Erythroblast (primary cell): Measurements from ENCODE around the gene TJP1.
"Not testable (repeated sequence)": the region's sequence is repeated elsewhere in the genome, so short reads cannot be mapped to it uniquely, and the experiment has no call there.

Experiments
- DNase-seq, 2 experiments: peaks; one replicate each; lab custom pipeline; 2025; lab: John Stamatoyannopoulos, UW
- GATA1 ChIP-seq: IDR thresholded peaks from 2 replicates; pipeline ENCODE4 v1.6.1; 2011; ENCODE audit warnings: low read depth, mild to moderate bottlenecking, control low read depth, low read length, moderate library complexity
- POLR2A ChIP-seq: IDR thresholded peaks from 2 replicates; pipeline ENCODE4 v1.6.1; 2011; ENCODE audit warnings: mild to moderate bottlenecking, low read length

TJP1 gene

DNA sequence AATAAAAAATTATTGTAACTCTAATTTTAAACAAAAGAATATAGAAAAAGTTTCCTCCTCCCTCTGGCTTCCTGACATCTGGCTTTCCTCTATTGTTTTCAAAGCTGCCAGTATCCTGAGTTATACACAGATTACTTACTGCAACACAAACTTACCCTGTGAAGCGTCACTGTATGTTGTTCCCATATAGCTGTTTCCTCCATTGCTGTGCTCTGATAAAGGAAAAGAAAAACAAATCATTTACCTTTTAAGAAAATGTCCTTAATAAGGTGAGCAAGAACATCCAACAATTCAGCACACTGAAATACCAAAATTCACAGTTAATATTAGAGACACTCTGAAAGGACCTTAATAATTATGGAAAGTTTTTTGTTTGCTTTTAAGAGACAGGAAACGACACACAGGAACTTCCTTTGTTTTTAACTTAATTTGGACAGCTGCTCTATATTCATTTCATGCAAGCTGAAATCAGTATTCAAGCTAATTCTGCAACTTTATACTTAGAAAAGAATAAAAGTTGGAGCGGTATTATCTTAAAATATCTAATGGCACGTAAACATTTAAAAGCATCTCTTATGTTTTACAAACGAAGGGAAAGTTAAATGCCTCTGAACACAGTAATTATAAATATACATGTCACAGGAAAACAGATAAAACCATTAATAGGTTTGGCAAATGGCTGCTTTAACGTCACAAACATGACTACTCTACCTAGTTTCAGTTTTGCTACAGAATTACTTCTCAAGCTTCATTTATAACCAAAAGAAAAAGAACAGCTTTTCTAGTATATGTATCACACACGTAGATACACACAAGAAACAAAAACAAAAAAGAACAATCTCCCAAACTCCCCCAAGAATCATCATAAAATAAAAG lies 21.5 kb downstream of the TJP1 start:
- DNase-seq: no peak
- TF ChIP-seq POLR2A: no peak
- no peak for TF ChIP-seq GATA1

DNA sequence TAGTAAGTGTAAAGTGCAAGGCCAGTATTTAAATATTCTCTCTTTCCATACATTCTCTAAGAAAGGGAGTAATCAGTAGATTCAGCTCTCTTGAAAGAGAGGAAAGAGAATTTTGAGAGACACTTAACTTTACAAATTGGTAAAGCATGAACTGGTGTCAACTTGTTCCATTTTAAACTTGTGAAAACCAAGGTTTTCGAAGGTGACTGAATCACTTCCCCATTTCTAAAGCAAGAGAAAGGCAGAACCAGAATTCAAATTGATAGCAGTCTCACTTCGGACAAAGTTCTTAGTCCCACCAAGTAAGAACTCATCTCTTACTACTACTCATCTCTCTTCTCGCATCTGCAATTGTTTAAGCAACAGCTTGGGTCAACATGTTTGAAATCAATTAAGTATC lies 22.4 kb downstream of the TJP1 start:
- DNase-seq: no peak
- no peak for TF ChIP-seq GATA1
- no peak for TF ChIP-seq POLR2A

DNA sequence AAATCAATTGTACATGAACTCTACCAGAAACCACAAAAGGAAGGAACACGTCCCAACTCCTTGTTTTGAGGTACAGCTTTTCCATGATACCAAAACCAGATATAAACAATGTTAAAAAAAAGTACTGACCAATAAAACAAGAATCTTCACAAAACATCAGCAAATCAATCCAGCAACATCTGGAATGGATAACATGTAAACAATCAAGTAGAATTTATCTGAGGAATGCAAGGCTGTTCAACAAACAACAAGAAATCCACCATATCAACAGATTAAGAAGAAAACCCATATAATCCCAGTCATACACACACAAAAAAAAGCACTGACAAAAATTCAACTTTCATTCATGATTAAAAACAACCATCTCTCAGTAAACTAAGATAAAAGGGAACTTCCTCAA lies 26.7 kb downstream of the TJP1 start:
- TF ChIP-seq GATA1: no peak

DNA sequence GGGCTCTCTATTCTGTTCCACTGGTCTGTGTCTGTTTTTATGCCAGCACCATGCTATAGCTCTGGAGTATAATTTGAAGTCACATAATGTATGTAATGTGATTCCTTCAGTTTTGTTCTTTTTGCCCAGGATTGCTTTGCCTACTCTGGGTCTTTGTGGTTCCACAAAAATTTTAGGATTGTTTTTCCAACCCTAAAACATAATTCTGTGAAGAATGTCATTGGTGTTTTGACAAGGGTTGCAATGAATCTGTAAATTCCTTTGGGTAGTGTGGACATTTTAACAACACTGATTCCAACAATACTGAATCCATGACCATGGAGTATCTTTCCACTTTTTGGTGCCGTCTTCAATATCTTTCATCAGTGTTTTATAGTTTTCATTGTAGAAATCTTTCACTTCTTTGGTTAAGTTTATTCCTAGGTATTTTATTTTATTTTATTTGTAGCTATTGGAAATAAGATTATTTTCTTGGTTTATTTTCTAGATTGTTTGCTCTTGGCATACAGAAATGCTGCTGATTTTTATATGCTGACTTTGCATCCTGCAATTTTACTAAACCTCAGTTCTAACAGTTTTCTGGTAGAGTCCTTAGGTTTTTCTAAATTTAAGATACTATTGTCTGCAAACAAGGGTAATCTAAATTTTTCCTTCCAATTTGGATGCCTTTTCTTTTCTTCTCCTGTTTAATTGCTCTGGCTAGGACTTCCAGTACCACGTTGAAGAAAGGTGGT lies 29.7 kb downstream of the TJP1 start:
- DNase-seq: no peak
- TF ChIP-seq POLR2A (no peak), GATA1 (no peak)

More for the DNA sequence above, 26.7 kb downstream of the TJP1 start:
- no peak for DNase-seq

DNA sequence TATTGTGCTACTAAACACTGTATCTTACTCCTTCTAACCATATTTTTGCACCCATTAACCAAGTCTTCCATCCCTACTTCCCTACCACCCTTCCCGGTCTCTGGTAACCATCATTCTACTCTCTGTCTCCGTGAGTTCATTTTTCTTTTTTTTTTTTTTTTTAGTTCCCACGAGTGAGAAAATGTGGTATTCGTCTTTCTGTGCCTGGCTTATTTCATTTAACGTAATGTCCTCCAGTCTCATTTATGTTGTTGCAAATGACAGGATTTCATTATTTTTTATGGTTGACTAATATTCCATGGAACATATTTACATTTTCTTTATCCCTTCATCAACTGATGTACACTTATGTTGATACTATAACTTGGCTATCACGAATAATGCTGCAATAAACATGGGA lies 31.7 kb downstream of the TJP1 start:
- no peak for DNase-seq
- no peak for TF ChIP-seq POLR2A
- TF ChIP-seq GATA1: no peak

DNA sequence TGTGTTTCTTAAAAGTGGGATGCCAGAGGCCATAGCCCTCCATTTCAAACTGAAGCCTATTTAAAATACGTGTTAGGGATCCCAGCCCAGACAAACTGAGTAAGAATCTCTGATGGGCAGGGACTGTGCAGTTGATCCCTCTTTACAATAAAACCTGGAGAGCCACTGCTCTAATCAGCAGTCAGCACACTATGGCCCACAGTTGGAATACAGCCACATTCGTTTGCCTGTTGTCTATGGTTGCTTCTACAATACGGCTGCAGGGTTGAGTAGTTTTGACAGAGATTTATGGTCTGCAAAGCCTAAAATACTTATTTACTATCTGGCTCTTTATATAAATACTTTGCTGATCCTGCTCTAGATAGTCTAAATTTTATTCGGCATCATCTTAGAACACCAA lies 32.4 kb downstream of the TJP1 start:
- DNase-seq: no peak
- no peak for TF ChIP-seq GATA1
- TF ChIP-seq POLR2A: no peak

DNA sequence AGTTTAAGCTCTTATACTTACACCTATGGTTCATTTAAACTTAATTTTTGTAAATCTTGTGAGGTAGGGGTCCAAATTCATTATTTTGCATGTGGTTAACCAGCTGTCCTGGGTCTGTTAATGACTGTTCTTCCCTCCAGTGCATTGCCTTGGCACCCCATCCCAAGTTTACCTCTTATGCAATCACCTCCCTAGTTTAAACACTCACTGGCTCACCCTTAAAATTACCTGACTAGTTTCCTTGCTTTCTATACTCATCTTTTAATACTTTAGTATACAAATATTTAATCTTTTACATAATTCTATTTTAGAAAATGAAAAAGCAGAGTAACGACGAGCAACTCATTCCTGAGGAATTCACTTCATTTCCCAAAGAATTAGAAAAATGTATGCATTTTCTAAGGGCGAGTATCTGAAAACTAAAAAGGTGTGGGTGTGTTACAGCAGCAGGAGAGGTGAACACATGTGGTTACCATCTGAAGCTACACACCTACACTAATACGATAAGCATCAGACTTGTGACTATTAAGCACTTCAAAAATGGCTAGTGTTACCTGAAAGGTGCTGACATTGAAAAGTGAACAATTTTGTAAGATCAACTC lies 33.7 kb downstream of the TJP1 start:
- TF ChIP-seq POLR2A: no peak
- TF ChIP-seq GATA1: no peak
- DNase-seq: no peak

DNA sequence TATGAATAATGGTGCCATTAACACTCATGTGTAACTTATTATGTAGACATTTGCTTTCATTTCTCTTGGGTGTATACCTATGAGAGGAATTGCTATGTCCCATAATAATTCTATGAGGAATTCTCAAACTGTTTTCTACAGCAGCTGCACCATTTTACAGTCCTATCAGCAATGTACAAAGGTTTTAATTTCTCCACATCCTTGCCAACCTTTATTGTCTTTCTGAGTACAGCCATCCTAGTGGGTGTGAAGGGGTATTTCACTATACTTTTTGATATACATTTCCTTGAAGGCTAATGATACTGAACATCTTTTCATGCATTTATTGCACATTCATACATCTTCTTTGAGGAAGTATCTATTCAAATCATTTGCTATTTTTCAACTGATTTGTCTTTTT lies 34.5 kb downstream of the TJP1 start:
- no peak for DNase-seq
- no peak for TF ChIP-seq POLR2A
- no peak for TF ChIP-seq GATA1

DNA sequence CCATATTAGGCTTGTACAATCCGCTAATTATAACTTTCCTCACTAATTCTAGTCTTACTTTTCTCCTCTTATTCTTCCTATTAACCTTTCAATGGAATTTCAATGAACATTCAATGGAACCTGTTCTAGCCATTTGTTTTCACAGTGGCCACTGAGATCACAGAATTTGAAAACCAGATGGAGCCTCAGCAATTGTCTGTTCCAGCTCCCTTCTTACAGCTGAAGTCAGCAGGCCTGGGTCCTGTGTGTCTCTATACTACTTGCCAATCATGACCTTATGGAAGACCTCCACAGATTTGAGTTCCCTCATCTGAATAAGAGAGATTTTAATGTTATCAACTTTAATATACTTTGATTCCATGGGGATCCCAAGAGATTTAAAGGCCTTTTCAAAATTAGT lies 36.6 kb downstream of the TJP1 start:
- no peak for DNase-seq
- no peak for TF ChIP-seq GATA1
- no peak for TF ChIP-seq POLR2A

DNA sequence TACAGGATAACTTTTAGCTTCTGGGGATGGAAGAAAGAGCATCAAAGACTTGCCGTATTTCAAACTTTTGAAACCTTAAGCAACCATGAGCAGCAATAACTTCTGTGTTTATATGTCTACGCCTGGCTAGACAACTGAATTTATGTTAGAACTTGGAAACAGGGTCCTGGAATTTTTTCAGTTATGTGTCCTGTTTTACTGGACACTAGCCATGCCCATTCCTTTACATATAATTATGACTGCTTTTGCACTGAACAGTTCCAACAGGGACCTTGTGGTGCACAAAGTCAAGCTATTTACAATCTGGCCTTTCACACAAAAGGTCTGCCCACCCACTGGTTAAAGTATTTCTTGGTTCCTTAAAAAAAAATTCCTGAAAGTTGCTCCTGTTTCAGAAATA lies 37.1 kb downstream of the TJP1 start:
- TF ChIP-seq GATA1 (no peak), POLR2A (no peak)
- DNase-seq: no peak

DNA sequence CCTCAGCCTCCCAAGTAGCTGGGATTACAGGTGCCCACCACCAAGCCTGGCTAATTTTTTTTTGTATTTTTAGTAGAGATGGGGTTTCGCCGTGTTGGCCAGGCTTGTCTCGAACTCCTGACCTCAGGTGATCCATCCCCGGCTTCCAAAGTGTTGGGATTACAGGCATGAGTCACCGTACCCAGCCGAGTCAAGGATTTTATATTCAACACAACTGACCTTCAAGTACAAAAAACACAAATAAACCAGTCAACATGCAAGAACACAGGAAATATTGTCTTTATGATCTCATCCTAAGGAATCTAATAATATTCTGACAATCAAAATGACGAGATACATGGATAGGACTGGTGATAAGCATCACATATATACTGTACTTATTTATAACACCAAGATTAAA lies 37.9 kb downstream of the TJP1 start:
- TF ChIP-seq GATA1: no peak
- TF ChIP-seq POLR2A: no peak
- DNase-seq: no peak

DNA sequence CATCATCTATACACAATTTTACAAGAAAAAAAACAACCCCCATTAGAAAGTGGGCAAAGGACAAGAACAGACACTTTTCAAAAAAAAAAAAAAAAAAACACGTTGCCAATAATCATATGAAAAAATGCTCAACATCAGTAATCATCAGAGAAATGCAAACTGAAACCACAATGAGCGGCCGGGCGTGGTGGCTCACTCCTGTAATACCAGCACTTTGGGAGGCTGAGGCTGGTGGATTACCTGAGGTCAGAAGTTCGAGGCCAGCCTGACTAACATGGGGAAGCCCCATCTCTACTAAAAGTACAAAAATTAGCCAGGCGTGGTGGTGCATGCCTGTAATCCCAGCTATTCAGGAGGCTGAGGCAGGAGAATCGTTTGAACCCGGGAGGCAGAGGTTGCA lies 39.5 kb downstream of the TJP1 start:
- DNase-seq: not testable (repeated sequence)

DNA sequence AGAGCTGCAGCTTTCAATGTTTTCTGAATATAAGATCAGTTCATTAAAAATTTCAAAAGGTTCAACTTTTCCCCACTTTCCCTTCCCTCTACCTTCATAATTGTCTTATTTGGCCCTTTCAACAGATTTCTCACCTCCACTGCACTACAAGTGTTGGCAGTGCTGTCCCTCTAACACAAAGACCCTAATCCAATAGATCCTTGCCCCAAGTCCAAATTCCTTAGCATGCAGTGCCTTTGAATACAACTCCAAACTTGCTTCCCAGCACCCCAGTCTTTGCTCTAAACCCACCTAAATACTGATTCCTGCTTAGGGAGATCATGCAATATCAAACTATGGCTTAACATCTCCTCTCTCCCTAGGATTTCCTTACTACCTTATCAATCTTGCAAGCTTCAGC lies 43.9 kb downstream of the TJP1 start:
- no peak for TF ChIP-seq GATA1
- no peak for TF ChIP-seq POLR2A
- no peak for DNase-seq

DNA sequence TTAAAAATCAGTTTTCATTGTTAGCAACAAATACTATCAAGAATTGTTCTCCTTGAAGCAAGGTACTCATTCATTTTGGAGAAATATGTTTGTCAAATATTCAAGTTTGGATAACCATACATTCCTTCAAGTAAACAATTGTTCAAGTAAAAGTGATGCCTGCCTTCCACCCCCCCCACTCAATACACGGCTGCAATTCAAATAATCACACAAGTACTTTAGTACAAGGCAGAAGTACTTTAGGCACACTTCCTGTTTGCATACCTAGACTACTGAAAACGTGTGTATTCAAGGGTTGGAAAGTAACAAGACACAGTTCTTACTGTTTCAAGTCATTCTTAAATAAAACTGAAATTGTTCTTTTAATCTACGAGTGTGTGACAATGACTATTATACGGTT lies 45.4 kb downstream of the TJP1 start:
- no peak for DNase-seq
- TF ChIP-seq GATA1 (no peak), POLR2A (no peak)

DNA sequence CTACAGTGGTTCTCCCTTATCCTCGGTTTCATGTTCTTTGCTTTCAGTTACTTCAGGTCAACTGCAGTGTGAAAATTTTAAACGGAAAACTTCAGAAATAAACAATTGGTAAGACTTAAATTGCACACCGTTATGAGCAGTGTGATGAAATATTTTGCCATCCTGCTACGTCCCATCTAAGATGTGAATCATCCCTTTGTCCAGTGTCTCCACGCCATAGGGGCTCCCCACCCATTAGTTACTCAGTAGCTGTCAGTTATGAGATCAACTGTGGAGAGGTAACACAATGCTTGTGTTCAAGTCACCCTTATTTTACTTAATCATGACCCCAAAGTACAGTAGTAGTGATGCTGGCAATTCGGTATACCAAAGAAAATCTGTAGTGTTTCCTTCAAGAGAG lies 47.4 kb downstream of the TJP1 start:
- no peak for DNase-seq

More for the DNA sequence above, 47.4 kb downstream of the TJP1 start:
- TF ChIP-seq POLR2A: no peak
- no peak for TF ChIP-seq GATA1
